Spleen (tissue), 11 donors: ENCODE results near the gene NKAIN2. TPM values are rescaled to one million over a fixed set of nuclear protein-coding genes. Genes with fewer than 3 reads are reported as not detected.

ENCODE experiments used
- DNase-seq: peaks from one replicate; pipeline ENCODE4 v3.0.0-alpha.2; 2020
- H3K27ac ChIP-seq, 8 donors: fragments of 200-600 bp; sonication (generic) in 7 of 8; 1 replicate in 4 of 8; 2 replicates in 4 of 8; pipeline versions ENCODE4 v1.5.0 to v1.8.0; 2016 to 2021; ENCODE audit warnings: inconsistent platforms in 4 of 8, mild to moderate bottlenecking in 4 of 8, moderate library complexity in 1 of 8
- H3K27me3 ChIP-seq, 7 donors: fragments of 200-600 bp; sonication (generic) in 6 of 7; replicated peaks in 1 of 7; 1 replicate in 4 of 7; 2 replicates in 3 of 7; pipeline versions ENCODE4 v1.5.0 to v1.8.0; 2016 to 2021; ENCODE audit warnings: inconsistent platforms in 3 of 7, mild to moderate bottlenecking in 1 of 7
- H3K36me3 ChIP-seq, 6 donors: fragments of 200-600 bp; sonication (generic) in 5 of 6; 1 replicate in 4 of 6; 2 replicates in 2 of 6; pipeline versions ENCODE4 v1.5.0 to v1.8.0; 2016 to 2021; ENCODE audit warnings: inconsistent platforms in 2 of 6
- H3K4me1 ChIP-seq, 6 donors: fragments of 200-600 bp; sonication (generic) in 5 of 6; 1 replicate in 3 of 6; 2 replicates in 3 of 6; pipeline versions ENCODE4 v1.5.0 to v1.8.0; 2016 to 2021; ENCODE audit warnings: inconsistent platforms in 3 of 6
- H3K4me3 ChIP-seq, 8 donors: fragments of 200-600 bp; sonication (generic) in 7 of 8; 1 replicate in 4 of 8; 2 replicates in 4 of 8; pipeline versions ENCODE4 v1.5.0 to v1.8.0; 2016 to 2021; ENCODE audit warnings: inconsistent platforms in 4 of 8, mild to moderate bottlenecking in 4 of 8, moderate library complexity in 2 of 8
- H3K9me3 ChIP-seq, 8 donors: fragments of 200-600 bp; sonication (generic) in 7 of 8; 1 replicate in 4 of 8; 2 replicates in 4 of 8; pipeline versions ENCODE4 v1.5.0 to v1.8.0; 2016 to 2021; ENCODE audit warnings: inconsistent platforms in 4 of 8
- POLR2A ChIP-seq, 3 donors: fragments of 450-650 bp; IDR thresholded peaks; one replicate each; pipeline ENCODE4 v1.5.1; 2017; ENCODE audit warnings: antibody characterized with exemption in 3 of 3, mild to moderate bottlenecking in 1 of 3
- POLR2AphosphoS5 ChIP-seq, 3 donors: sonication (generic); formaldehyde crosslinking; IDR thresholded peaks; one replicate each; pipeline ENCODE4 v1.5.1; 2017; ENCODE audit warnings: antibody characterized with exemption in 3 of 3
- WGBS, 5 donors: extraction: QIAGEN DNeasy Blood & Tissue Kit in 3 of 5; methylation state at CpG; one replicate each; pipeline versions ENCODE4 v1.1.5 to v1.1.7; 2013 to 2018; 5-methylcytosine and 5-hydroxymethylcytosine counted together
- intact Hi-C: fragments of 100-400 bp; cut with DNase I; formaldehyde crosslinking; loops from one replicate; pipeline ENCODE4 v1.15.0; 2023; ENCODE audit warnings: low total_unique reads
- polyA plus RNA-seq, 3 donors: library from polyadenylated mRNA; stranded (reverse); fragments of 200-250 nt; gene quantifications; one replicate each; pipeline ENCODE4 v1.2.1, GENCODE V29; 2013
- total RNA-seq, 7 donors: library from RNA; depleted of rRNA in 3 of 7; stranded (reverse); fragments of >200 nt in 3 of 7; fragmentation: NEBNext Ultra II Directional in 4 of 7; extraction: Animal tissue kit (Norgen Biotek cat#: 25700) in 4 of 7; gene quantifications; one replicate each; pipeline versions ENCODE4 v1.1.0 to v1.2.1, GENCODE V29; 2016 to 2021
- TF ChIP-seq, protein P1 (sequence below), 11 experiments: fragments of 200-600 bp in 7 of 11; fragments of 450-650 bp in 4 of 11; sonication (generic) in 4 of 11; IDR thresholded peaks in 8 of 11; conservative IDR thresholded peaks in 3 of 11; 1 replicate in 7 of 11; 2 replicates in 4 of 11; pipeline versions ENCODE4 v1.4.0 to v1.8.0; 2016 to 2021; ENCODE audit warnings: antibody characterized with exemption in 11 of 11, inconsistent platforms in 4 of 11, mild to moderate bottlenecking in 1 of 11
- donor health status: healthy with polysubstance abuse.
- donor health status: DM: no; HTN: no; CAD: no; lungs with moderate emphysema.
- donor health status: DM: no; HTN: no; CAD: no.
- donor health status: Bipolar disorder and iron deficiency.
- donor health status: healthy.
- donor health status: DM: no; HTN: no; CAD: no.
- donor health status: DM: yes; HTN: yes; CAD: no.

The NKAIN2 gene
- total and polyA plus RNA-seq, 10 donors = 0.13 to 0.51 (median 0.18) TPM; not detected in 4

- intact Hi-C loops = no loop called here
- 75 to 92% (median 84%) methylated on average over 2 of the region's 2 CpGs for WGBS, 5 donors
Observed at GRCh38 chr6:124022641-124023040, 219.0 kb downstream of the NKAIN2 start.

DNA sequence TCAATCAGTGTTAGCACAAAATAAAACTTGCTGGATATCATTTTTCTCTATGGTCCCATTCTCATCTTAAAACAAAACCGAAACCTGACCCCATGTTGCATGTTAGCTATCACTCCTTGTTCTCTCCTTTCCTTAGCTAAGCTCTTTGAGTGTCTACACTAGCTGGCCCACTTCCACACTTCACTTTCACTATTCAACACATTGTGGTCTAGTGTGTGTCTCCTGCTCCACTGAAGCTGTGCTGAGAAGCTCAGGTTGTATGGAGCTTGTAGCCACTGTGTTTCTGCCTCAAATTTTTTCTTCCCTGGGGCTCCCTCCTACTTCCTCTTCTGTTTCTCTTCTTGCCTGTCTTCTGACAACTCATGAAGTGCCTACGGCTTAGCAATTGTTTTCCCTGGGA lies 223.0 kb downstream of the NKAIN2 start:
- no peak overlapping the region for H3K4me3 ChIP-seq
- no peaks in the 10 kb centered on the region for H3K36me3 ChIP-seq
- no peaks in the 10 kb centered on the region for H3K27me3 ChIP-seq
- intact Hi-C loops = no loop called here
- no peak overlapping the region for H3K27ac ChIP-seq
- WGBS, 5 donors = 53 to 65% (median 63%) methylated on average over 2 of the region's 2 CpGs
- no peaks in the 10 kb centered on the region for H3K4me1 ChIP-seq
- no peak for TF ChIP-seq POLR2AphosphoS5 (IDR thresholded peaks at IDR 0.05)
- no peak for TF ChIP-seq POLR2A (IDR thresholded peaks at IDR 0.05)
- TF ChIP-seq, protein P1, sequence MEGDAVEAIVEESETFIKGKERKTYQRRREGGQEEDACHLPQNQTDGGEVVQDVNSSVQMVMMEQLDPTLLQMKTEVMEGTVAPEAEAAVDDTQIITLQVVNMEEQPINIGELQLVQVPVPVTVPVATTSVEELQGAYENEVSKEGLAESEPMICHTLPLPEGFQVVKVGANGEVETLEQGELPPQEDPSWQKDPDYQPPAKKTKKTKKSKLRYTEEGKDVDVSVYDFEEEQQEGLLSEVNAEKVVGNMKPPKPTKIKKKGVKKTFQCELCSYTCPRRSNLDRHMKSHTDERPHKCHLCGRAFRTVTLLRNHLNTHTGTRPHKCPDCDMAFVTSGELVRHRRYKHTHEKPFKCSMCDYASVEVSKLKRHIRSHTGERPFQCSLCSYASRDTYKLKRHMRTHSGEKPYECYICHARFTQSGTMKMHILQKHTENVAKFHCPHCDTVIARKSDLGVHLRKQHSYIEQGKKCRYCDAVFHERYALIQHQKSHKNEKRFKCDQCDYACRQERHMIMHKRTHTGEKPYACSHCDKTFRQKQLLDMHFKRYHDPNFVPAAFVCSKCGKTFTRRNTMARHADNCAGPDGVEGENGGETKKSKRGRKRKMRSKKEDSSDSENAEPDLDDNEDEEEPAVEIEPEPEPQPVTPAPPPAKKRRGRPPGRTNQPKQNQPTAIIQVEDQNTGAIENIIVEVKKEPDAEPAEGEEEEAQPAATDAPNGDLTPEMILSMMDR (IDR thresholded peaks at IDR 0.05 in 8 of 11, conservative IDR thresholded peaks at IDR 0.05 in 3 of 11) = no peak
- no peaks in the 10 kb centered on the region for H3K9me3 ChIP-seq
- DNase-seq = no peak

More at GRCh38 chr6:124022641-124023040, 219.0 kb downstream of the NKAIN2 start:
- H3K9me3 ChIP-seq = peaks cover 0 to 8% (median 0%) of the 10 kb centered on the region in 8 donors
- no peaks in the 10 kb centered on the region for H3K27me3 ChIP-seq
- H3K36me3 ChIP-seq = no peaks in the 10 kb centered on the region
- no peak overlapping the region for H3K27ac ChIP-seq
- no peak overlapping the region for H3K4me3 ChIP-seq
- no peak for DNase-seq
- TF ChIP-seq POLR2A (IDR thresholded peaks at IDR 0.05) = no peak
- H3K4me1 ChIP-seq = no peaks in the 10 kb centered on the region

GRCh38 chr6:124027392-124027791 lies 223.7 kb downstream of the NKAIN2 start:
- Histone ChIP-seq H3K36me3 (no peaks in the 10 kb centered on the region), H3K27ac (no peak overlapping the region), H3K4me1 (no peaks in the 10 kb centered on the region), H3K4me3 (no peak overlapping the region), H3K9me3 (no peaks in the 10 kb centered on the region), H3K27me3 (no peaks in the 10 kb centered on the region)
- intact Hi-C loops = no loop called here
- 86 to 94% (median 90%) methylated on average over 7 of the region's 7 CpGs for WGBS, 5 donors
- TF ChIP-seq POLR2AphosphoS5 (IDR thresholded peaks at IDR 0.05) (no peak), POLR2A (IDR thresholded peaks at IDR 0.05) (no peak)
- TF ChIP-seq, protein P1 (IDR thresholded peaks at IDR 0.05 in 8 of 11, conservative IDR thresholded peaks at IDR 0.05 in 3 of 11) = no peak
- no peak for DNase-seq

- no peaks in the 10 kb centered on the region for H3K36me3 ChIP-seq
- H3K9me3 ChIP-seq = no peaks in the 10 kb centered on the region
- no peak overlapping the region for H3K4me3 ChIP-seq
- WGBS, 5 donors = 80 to 91% (median 89%) methylated on average over 2 of the region's 2 CpGs
- no peak overlapping the region for H3K27ac ChIP-seq
- TF ChIP-seq, protein P1 (IDR thresholded peaks at IDR 0.05 in 8 of 11, conservative IDR thresholded peaks at IDR 0.05 in 3 of 11) = no peak
- TF ChIP-seq POLR2AphosphoS5 (IDR thresholded peaks at IDR 0.05) = no peak
- no peak for TF ChIP-seq POLR2A (IDR thresholded peaks at IDR 0.05)
- intact Hi-C loops = no loop called here
- no peak for DNase-seq
- H3K27me3 ChIP-seq = no peaks in the 10 kb centered on the region
- H3K4me1 ChIP-seq = no peaks in the 10 kb centered on the region
Observed at GRCh38 chr6:124028117-124028516, 224.5 kb downstream of the NKAIN2 start.

DNA sequence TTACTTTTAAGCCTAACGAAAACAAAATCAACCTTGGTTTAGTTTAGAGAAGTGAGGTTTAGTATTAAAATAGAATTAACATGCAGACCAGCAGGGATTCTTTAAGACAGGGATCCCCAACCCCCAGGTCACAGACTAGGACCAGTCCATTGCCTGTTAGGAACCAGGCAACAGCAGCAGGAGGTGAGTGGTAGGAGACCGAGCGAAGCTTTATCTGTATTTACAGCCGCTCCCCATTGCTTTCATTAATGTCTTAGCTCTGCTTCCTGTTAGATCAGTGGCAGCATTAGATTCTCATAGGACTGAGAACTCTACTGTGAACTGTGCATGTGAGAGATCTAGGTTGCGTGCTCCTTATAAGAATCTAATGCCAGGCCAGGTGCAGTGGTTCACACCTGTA lies 225.9 kb downstream of the NKAIN2 start:
- no peak overlapping the region for H3K4me3 ChIP-seq
- no peaks in the 10 kb centered on the region for H3K9me3 ChIP-seq
- DNase-seq = no peak
- no peak overlapping the region for H3K27ac ChIP-seq
- intact Hi-C loops = no loop called here
- WGBS, 5 donors = 91 to 93% (median 92%) methylated on average over 5 of the region's 5 CpGs
- TF ChIP-seq POLR2A (IDR thresholded peaks at IDR 0.05) (no peak), POLR2AphosphoS5 (IDR thresholded peaks at IDR 0.05) (no peak)
- TF ChIP-seq, protein P1 (IDR thresholded peaks at IDR 0.05 in 8 of 11, conservative IDR thresholded peaks at IDR 0.05 in 3 of 11) = no peak
- no peaks in the 10 kb centered on the region for H3K4me1 ChIP-seq
- H3K36me3 ChIP-seq = no peaks in the 10 kb centered on the region
- no peaks in the 10 kb centered on the region for H3K27me3 ChIP-seq
